IPS-NIHi7 (cell line): Measurements from ENCODE around the gene ZFP69B.
A peak's percentile ranks its signal among the peaks of the same experiment; 100 is the strongest.
"Not testable (repeated sequence)": the region's sequence is repeated elsewhere in the genome, so short reads cannot be mapped to it uniquely, and the experiment has no call there.

Experiments
- DNase-seq: peaks from one replicate; pipeline ENCODE4 v3.0.0; 2012; ENCODE audit warnings: mixed read lengths; ENCODE audit errors: extremely low spot score

ZFP69B gene

DNA sequence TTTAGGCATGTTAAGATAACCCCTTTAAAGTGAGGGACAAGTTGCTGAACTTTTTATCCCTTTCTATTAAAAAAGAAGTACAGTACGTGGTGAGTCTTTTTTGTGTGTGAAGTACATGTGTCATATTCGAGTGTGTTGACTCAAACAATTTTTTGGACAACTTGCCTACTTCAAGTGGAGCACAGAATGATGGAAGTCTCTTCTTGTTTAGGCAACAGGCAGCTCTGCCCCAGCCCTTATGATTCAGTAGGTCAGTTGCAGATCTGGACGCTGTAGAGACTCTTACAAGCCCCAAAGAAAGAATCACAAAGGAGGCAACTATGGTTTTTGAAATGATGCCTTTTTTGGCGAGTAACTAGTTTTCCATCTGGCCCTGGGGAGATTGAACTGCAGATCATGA, 14.4 kb upstream of the ZFP69B start:
- no peak for DNase-seq

DNA sequence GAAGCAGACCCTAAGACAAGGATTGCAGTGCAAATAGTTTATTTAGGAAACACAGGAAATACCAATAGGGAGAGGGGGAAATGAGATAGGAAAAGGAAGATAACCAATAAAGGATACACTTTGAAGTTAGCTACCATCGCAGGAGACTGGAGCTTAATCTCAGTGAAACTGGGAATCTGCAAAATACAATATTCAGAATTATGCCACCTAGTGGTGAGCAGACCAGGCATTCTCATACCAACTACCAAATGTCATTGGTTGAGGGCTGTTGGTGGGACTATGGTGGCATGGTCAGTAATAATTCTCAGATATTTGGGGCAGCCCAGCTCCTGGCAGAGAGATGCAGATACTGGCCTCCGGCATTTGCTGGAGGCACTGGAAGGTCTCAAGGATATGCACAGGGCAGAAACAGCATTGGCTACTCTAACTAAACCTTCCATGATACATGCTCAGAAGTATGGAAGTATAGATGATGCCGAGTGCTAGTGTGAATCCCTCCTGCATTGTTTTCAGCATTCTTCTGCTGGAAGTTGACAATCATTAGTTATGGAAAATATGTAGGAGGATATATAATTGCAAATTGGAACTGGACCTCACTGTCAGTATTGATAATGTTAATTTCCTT, 11.8 kb upstream of the ZFP69B start:
- peak; percentile 70 for DNase-seq

DNA sequence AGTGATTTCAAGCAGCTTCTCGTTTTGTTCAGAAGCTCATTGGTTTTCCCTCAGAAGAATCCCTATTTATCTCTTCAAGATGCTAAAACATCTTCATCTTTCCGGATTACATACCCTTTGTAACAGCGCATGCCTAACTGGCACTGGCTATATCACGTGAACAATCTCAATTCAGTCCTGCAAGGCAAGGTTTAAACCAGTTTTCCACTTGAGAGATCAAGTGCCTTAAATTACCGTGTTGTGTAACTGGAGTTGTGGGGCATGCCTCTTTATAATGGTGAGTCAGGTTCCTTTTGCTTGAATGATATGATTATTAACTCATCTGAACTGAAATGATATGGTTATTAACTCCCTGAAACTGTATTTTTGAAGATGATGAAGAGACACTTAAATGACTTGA, 11.0 kb upstream of the ZFP69B start:
- DNase-seq: no peak

DNA sequence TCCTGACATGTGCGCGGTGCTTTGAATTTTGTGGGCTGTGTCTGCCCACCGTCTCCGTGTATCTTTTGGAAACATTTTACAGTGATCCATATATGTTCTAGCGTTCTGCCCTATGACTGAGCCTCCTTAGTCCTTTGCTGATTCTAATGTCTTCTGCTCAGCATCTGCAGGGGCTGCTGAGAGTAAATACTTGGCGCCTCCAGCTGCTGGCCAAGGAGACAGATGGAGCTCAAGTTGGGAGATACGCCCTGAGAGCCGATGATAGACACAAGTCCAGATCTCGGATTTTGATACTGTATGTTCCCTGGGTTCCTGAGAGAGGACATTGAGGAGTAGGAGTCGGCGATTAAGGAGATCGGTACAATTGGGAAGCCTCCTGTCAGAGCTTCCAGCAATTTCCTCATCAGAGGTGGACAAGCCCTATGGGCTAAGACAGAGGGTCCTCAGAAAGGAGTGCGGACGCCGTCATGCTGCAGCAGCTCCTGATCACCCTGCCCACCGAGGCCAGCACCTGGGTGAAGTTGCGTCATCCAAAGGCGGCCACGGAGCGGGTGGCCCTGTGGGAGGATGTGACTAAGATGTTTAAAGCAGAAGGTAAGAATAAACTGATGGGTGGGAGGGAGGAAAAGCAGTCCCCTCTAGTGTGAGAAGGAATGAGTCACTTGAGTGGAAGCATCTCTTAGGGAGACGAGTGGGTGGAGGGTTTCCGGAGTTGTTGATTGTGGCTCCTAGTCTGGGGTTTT, 390 bp downstream of the ZFP69B start:
- peak; percentile 39 for DNase-seq

DNA sequence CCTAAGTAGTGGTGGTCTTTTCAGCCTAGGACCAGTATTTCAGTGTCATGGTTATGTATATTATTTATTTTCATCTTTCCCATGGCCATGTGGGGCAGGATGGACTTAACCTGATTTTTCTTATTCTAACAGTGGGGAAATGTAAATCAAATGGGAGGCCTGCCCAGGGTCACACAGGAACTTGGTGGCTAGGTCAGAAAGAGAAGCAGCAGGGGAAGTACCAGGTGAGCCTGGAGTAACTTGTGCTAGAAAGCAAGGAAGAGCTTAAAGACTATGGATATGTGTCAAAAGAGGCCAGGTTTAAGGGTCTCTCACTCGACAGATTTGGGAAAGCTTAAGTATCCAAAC, 936 bp downstream of the ZFP69B start:
- peak; percentile 10 for DNase-seq

DNA sequence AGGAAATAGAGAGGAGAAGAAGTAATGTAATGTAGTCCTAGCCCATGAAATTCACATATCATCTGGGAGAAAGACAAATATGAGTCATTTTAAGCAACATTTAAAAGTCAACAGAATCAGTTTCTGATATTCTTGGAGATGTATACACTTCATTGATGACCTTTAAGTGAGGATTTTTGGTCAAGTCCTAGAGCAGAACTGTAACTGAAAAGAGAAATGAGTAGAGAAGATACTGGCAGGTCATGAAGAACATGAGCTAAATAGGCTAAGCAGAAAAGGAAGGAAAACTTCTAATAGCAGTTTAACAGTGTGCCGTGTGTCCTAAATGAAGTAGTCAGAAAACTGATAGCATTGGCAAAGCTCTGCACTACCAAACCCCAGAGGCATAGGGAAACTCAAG, 4.6 kb downstream of the ZFP69B start:
- DNase-seq: no peak

DNA sequence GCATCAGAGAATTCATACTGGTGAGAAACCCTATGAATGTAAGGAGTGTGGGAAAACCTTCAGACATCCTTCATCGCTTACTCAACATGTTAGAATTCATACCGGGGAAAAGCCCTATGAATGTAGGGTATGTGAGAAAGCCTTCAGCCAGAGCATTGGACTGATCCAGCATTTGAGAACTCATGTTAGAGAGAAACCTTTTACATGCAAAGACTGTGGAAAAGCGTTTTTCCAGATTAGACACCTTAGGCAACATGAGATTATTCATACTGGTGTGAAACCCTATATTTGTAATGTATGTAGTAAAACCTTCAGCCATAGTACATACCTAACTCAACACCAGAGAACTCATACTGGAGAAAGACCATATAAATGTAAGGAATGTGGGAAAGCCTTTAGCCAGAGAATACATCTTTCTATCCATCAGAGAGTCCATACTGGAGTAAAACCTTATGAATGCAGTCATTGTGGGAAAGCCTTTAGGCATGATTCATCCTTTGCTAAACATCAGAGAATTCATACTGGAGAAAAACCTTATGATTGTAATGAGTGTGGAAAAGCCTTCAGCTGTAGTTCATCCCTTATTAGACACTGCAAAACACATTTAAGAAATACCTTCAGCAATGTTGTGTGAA, 12.8 kb downstream of the ZFP69B start:
- DNase-seq: no peak

DNA sequence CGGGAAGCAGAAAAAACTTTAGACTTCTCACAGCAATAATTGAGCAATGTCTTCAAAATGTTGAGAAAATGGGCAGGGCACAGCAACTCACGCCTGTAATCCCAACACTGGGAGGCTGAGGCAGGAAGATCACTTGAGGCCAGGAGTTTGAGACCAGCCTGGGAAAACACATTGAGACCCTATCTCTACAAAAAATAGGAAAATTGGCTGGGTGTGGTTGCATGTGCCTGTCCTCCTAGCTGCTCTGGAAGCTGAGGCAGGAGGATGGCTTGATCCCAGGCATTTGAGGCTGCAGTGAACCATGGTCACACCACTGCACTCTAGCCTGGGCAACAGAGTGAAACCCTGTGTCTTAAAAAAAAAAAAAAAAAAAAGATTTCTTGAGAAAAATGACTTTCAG, 19.1 kb downstream of the ZFP69B start:
- DNase-seq: no peak

DNA sequence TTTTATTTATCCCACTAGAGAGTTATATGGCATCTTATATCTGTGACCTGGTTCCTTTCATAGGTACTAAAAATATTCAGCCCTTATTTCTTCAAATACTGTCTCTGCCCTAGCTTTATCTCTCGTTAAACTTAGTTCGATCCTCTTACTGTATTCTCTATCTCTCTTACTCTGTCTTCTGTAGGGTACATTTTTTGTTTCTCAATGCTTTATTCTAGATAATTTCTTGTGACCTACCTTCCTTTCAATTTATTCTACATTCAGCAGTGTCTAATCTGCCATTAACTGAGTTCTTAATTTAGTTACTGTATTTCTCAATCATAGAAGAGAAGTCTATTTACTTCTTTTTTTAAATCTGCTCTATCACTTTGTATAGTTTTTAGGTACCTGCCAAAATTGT, 25.0 kb downstream of the ZFP69B start:
- no peak for DNase-seq

DNA sequence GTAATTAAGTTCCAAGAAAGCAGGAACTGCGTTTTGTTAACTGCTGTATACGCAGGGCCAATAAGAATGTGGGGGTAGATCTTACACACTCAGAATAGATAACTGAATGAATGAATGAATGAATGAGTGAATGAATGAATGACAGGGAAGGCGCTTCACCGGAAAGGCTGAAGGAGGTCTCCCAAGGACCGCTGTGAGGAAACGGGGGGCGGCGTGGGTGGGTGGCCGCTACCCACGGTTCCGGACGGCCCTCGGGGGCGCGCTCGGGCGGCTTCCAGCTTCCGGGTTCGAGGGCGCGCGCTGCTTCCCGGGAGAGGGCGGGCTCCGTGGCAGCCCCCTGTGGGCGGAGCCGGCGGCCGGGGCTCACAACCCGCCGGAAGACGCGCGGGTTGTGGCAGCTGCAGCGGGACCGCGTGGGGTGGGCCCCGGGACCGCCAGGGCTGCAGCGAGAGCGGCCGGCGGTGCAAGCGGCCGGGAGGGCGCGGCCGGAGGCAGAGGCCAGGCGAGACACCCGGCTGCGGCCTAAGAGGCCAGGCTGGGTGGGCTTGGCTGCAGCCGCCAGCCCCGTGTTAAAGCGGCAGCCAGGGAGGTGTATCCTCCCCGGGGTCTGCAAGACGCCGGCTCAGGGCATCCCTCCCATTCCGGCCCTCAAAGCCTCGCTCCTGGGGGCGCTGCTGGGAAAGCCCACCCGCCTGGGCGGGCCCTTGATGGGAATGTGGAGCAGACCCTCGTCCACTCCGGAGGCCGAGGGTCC, 26.8 kb downstream of the ZFP69B start, which contains the start of gene ZFP69:
TSS of gene ZFP69 (plus strand) at position 367 of the 754 bp plus-strand sequence. CDS start 2,072 bp downstream, outside the sequence.
- peak; percentile 91 for DNase-seq

DNA sequence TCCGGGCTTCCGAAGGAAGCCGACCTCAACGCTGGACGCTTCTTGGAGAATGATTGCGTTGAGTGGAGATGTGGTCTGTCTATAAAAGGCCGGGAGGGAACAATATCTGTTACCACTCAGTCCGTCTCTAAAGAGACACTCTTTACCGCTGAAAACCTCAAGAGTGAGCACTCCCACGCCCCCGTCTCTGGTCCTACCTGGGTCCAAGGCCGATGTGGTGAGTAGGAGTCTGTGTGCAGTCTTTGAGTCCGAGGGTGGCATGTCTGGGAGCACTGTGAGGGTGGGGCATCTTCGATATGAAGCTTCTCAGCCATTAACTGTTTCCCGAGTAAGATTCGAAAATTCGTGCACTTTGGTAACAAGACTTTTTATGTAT, 27.4 kb downstream of the ZFP69B start:
- no peak for DNase-seq

DNA sequence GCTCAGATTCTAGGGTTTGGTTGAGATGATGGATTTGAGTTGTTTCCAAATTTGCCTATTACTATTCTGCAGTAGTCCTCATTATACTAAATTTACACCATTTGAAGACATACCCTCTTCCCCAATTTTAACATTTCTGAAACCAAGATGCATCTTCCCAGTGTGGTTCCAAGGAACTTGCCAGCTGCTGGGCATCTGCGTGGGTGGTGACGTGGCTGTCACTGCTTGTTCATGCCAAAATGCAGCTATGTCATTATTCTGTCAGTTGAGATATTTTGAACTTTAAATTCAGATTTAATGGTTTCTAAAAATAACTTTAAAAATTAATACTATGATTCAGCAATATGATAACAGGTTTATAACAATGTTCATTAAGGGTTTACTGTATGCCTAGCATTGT, 28.0 kb downstream of the ZFP69B start:
- no peak for DNase-seq

DNA sequence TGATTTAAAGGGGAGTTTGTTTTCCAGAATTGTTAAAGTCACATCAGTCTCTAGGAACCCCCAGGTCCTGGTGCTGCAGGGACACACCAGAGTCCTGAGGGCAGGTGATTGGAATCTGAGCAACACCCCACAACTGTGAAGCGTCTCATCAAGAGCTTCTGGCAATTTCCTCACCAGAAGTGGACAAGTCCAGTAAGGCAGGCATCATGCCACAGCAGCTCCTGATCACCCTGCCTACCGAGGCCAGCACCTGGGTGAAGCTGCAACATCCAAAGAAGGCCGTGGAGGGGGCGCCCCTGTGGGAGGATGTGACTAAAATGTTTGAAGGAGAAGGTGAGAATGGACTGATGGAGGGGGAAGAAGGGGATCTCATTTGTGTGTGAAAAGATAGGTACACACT, 28.9 kb downstream of the ZFP69B start:
- DNase-seq: no peak

DNA sequence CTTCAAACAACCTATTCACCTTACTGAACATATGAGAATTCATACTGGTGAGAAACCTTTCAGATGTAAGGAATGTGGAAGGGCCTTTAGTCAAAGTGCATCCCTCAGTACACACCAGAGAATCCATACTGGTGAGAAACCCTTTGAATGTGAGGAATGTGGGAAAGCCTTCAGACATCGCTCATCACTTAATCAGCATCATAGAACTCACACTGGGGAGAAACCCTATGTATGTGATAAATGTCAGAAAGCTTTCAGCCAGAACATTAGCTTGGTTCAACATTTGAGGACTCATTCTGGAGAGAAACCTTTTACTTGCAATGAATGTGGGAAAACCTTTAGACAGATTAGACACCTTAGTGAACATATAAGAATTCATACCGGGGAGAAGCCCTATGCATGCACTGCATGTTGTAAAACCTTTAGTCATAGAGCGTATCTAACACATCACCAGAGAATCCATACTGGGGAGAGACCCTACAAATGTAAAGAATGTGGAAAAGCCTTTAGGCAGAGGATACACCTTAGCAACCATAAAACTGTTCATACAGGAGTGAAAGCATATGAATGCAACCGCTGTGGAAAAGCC, 45.1 kb downstream of the ZFP69B start:
- no peak for DNase-seq

DNA sequence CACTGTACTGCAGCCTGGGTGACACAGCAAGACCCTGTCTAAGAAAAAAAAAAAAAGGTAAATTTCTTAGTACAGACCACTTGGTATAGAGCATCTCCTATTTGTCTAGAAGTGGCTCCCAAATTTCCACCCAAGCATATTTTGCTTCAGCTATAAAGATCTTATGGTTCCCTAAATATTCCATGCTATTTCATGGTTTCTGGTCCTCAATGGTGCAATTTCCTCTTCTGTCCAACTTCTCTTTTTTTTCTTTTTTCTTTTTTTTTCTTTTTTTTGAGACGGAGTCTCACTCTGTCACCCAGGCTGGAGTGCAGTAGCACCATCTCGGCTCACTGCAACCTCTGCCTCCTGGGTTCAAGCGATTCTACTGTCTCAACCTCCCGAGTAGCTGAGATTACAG, 52.4 kb downstream of the ZFP69B start:
- DNase-seq: not testable (repeated sequence)

DNA sequence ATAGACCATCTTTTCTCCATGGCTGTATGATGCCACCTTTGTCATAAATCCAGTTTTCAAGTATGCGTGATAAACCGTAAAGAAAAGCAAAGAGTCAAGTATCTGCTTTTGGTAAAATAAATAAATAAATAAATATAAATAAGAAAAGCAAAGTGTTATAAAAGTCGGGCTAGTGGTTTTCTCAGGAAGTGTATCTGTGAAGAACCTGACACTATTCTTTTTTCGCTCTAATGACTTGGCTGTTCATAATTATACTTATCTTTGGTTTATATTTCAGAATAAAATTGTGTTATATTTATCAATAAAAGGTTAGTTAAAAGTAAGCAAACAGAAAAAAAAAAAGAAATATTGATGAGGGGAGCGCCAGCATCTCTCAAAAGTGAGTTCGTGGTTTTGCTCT, 57.7 kb downstream of the ZFP69B start:
- no peak for DNase-seq

DNA sequence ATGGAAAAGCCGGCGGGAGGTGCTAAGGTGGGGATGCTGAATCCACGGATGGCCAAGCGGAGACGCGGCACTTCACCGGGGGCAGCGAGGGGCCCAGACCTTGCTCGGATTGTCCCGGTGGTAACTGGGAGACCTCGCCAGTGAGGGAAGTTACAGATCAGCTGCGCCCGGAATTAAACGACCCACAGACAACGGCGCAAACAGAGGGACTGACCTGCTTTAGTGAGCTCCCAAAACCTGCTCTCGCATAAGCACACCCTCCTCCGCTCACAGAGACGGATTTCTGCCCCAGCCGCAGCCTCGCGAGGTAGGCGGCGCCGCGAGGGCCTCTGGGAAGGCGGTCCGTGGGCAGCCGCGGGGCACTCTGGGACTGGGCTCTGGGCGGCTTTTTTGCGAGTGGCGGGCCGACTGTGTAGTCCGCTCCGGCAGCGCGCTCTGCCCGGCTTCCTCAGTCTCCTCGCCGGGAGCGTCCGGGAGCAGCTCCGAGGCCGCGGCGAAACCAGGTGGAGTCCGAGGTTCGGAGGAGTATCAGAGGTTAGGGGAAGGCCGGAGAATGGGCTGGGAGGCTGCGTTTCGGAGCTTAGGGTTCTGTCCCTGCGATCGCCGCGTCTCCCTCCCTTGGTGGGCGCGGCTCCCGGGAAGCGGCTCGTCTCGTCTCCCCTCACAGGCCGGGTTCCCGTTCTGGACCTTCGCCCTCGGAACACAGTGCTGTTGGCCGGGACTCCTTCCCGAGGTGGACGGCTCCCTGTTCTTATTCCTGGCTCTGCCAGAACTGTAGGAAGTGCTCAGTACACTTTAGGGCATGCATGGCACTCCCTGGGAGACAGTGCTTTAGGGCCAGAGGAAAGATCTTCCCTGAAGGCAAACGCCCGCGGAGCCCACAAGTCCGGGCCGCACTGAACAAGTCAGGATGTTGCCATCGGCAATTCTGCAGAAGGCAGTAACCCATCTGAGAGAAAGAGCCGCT, 58.4 kb downstream of the ZFP69B start, which contains the start of gene EXO5:
TSS of gene EXO5 (plus strand) at position 393 of the 967 bp plus-strand sequence. CDS start 5,778 bp downstream, outside the sequence.
- DNase-seq: peak; percentile 67
